ENCODE measurements around the gene LILRB2. TPM values are rescaled to one million over a fixed set of nuclear protein-coding genes. Genes with fewer than 3 reads are reported as not detected.

Gene LILRB2
- total RNA-seq, 2 donors from 2014 or later = 1.1 to 3.4 TPM

DNA sequence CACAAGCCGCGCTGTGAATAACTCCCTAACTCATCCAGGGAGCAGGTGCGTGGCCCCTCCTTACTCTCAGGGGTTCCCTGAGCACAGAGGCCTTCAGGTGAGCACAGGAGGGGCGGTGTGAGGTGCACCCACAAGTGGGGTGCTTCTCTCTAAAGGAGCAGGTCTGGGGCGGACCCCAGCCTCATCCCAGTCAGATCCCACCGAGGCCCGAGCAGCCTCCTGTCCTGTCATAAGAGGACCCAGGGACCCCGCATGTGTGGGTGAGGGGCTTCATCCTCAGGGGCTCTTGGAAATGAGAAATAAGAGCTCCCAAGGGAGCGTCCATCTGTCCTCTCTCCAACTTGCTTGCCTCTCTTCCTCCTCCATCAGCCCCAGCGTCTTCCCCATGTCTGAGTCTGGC is 35.0 kb upstream of the LILRB2 start:
- no peaks in the 10 kb centered on the region for H3K27me3 ChIP-seq
- no peak overlapping the region for H3K4me3 ChIP-seq

DNA sequence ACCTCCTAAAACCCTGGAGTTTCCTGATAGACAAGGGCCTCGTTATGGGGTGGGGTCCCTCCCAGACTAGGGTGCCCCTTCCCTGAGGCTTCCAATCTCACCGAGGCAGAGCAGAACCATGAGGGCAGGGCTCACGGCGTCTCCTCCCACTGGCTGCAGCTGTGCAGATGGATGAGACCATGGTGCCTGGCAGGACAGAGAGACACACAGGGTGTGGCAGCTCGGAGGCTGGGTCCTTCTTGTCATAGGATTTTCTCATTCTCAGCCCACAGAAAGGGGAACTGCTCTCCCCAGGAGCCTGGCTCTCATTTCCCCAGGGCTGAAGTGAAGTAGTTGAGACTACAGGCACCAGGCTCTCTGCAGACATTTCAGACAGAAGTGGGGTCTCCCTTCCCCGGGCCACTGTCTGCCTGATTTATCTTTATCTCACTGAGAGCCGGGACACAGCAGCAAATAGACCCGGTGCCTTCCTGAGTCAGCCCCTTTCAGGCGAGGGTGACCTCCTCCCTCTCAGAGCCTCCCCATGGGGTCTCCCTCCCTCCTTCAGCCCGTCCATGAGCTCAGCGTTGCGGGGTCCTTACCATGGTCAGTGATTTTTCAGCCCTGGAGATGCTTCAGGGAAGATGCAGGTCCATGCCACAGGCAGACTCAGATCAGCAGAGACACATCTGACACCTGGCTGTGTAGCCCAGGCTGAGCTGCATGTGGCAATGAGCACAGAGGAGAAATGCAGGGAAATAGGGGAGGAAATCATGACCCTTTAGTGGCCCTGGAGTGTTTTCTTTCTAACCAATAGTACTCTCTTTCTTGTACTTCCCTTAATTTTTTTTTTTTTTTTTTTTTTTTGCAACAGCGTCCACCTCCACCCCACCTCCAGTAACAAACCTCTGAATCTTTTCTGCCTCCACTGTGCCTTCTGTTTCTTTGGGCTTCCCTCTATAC is 31.8 kb upstream of the LILRB2 start, which contains the start of gene LILRA5:
Gene LILRA5 (minus strand): TSS at position 731 of the 942 bp plus-strand sequence. CDS start 147 bp downstream, at position 584.
- Histone ChIP-seq H3K36me3 (no peaks in the 10 kb centered on the region), H3K4me3 (no peak within 1 kb of the TSS), H3K9me3 (no peaks in the 10 kb centered on the region), H3K27ac (no peak within 1 kb of the TSS), H3K4me1 (no peaks in the 10 kb centered on the region), H3K27me3 (no peaks in the 10 kb centered on the region)
- DNase-seq (ENCODE audit: low spot score) = no peak
- TF ChIP-seq, protein P1, sequence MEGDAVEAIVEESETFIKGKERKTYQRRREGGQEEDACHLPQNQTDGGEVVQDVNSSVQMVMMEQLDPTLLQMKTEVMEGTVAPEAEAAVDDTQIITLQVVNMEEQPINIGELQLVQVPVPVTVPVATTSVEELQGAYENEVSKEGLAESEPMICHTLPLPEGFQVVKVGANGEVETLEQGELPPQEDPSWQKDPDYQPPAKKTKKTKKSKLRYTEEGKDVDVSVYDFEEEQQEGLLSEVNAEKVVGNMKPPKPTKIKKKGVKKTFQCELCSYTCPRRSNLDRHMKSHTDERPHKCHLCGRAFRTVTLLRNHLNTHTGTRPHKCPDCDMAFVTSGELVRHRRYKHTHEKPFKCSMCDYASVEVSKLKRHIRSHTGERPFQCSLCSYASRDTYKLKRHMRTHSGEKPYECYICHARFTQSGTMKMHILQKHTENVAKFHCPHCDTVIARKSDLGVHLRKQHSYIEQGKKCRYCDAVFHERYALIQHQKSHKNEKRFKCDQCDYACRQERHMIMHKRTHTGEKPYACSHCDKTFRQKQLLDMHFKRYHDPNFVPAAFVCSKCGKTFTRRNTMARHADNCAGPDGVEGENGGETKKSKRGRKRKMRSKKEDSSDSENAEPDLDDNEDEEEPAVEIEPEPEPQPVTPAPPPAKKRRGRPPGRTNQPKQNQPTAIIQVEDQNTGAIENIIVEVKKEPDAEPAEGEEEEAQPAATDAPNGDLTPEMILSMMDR (IDR thresholded peaks at IDR 0.05) = no peak

More for the DNA sequence above, 35.0 kb upstream of the LILRB2 start:
- Histone ChIP-seq H3K27ac (no peak overlapping the region), H3K36me3 (no peaks in the 10 kb centered on the region), H3K9me3 (no peaks in the 10 kb centered on the region), H3K4me1 (no peaks in the 10 kb centered on the region)
- no peak for DNase-seq (ENCODE audit: low spot score)
- TF ChIP-seq, protein P1 (IDR thresholded peaks at IDR 0.05) = no peak

DNA sequence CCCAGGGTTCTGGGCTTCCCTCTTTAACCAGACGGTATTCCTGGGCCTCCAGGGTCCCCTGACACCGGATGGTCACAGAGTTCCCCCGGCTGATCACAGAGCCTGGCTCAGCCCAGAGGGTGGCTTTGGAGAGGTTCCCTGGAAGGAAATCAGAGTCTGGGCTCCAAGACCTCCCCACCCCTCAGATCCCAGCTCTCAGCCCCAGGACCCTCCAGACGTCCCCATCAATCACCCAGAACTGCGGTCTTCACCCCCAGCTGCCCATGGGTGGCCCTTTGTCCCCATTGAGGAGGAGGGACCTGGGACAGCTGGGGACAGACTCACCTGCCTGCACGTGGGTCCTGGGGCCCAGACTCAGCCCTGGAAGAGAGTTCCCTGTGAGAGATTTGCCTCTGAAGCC is 31.1 kb upstream of the LILRB2 start:
- Histone ChIP-seq H3K27me3 (no peaks in the 10 kb centered on the region), H3K9me3 (no peaks in the 10 kb centered on the region), H3K4me3 (no peak overlapping the region), H3K4me1 (no peaks in the 10 kb centered on the region), H3K36me3 (no peaks in the 10 kb centered on the region), H3K27ac (no peak overlapping the region)
- no peak for DNase-seq (ENCODE audit: low spot score)
- TF ChIP-seq, protein P1 (IDR thresholded peaks at IDR 0.05) = no peak

DNA sequence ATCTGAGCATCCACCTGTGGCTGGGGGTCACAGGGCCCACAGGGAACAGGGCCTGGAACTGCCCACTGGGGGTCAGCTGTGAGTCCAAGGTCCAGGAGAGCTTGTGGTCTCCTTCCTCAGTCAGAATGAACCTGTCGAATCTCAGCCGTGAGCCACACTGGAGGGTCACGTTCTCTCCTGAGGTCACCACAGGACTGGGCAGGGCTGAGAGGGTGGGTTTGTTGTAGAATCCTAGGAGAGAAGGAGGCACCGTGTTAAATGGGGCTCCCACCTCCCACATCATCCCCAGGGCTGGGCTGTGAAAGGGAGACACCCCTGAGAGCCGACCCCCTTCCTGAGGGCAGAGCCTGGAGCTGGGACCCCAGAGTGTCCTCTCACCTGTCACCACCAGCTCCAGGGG is 30.6 kb upstream of the LILRB2 start:
- H3K27ac ChIP-seq = no peak overlapping the region
- no peaks in the 10 kb centered on the region for H3K4me1 ChIP-seq
- H3K36me3 ChIP-seq = no peaks in the 10 kb centered on the region
- TF ChIP-seq, protein P1 (IDR thresholded peaks at IDR 0.05) = no peak
- no peak for DNase-seq (ENCODE audit: low spot score)
- no peaks in the 10 kb centered on the region for H3K27me3 ChIP-seq
- H3K9me3 ChIP-seq = no peaks in the 10 kb centered on the region
- H3K4me3 ChIP-seq = no peak overlapping the region

DNA sequence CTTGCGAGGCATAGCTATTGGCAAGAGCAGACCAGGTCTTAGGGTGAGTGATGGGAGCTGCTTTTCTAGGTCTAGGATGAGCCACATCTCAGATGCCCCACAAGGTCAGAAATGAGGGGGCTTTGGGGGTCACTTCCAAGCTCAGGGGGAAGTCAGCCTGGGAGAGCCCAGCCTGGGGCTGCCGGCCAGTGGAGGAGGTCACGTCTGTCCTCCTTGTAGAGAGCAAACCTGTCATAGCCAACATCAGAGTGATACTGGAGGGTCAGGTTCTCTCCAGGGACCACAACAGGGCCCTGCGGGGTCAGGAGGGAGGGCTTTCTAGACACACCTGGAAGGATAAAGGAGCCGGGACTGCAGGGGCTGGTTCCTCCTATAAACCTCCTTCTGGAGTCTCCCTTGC is 29.6 kb upstream of the LILRB2 start:
- DNase-seq (ENCODE audit: low spot score) = no peak
- no peaks in the 10 kb centered on the region for H3K27me3 ChIP-seq
- H3K36me3 ChIP-seq = no peaks in the 10 kb centered on the region
- H3K4me1 ChIP-seq = no peaks in the 10 kb centered on the region
- no peak overlapping the region for H3K4me3 ChIP-seq
- H3K9me3 ChIP-seq = no peaks in the 10 kb centered on the region
- TF ChIP-seq, protein P1 (IDR thresholded peaks at IDR 0.05) = no peak
- H3K27ac ChIP-seq = no peak overlapping the region
